IMR-90 (cell line): ENCODE results near the gene NUTM1. TPM values are rescaled to one million over a fixed set of nuclear protein-coding genes. Genes with fewer than 3 reads are reported as not detected.

Experiments used
- ATAC-seq: fragments of 200-7000 bp; cut with Tn5 transposase; 2 replicates; pipeline ENCODE4 v1.9.1; 2020; ENCODE audit warnings: low read depth, mild to moderate bottlenecking, moderate library complexity
- BruUV-seq: library from RNA; stranded (reverse); fragments of 400-500 nt; replicated peaks from 2 replicates; lab custom pipeline; 2021; lab: Mats Ljungman, UMichigan
- CTCF ChIA-PET: fragments of 300-600 bp; formaldehyde crosslinking; extraction: SDS; loops from one replicate; lab custom pipeline; 2021; ENCODE audit warnings: antibody characterized with exemption; lab: Yijun Ruan, JAX
- POLR2A ChIA-PET: fragments of 300-600 bp; sonication (Branson Sonifier 250); formaldehyde crosslinking; loops from one replicate; lab custom pipeline; 2022; ENCODE audit warnings: antibody characterized with exemption; ENCODE audit not compliant: unreplicated experiment; lab: Charles Lee
- DNase-seq: peaks from one replicate; pipeline ENCODE4 v3.0.0; 2013
- H2AFZ ChIP-seq: replicated peaks from 2 replicates; pipeline ENCODE3; 2013; ENCODE audit warnings: low read length, mild to moderate bottlenecking; ENCODE audit not compliant: poor library complexity
- H2AK5ac ChIP-seq: 2 replicates; pipeline ENCODE4 v1.6.1; 2013; ENCODE audit warnings: low read depth, low read length, inconsistent platforms
- H2AK9ac ChIP-seq: replicated peaks from 2 replicates; pipeline ENCODE3; 2013; ENCODE audit warnings: mild to moderate bottlenecking, low read depth, low read length, moderate library complexity; ENCODE audit not compliant: poor library complexity
- H2BK120ac ChIP-seq: 2 replicates; pipeline ENCODE4 v1.6.1; 2013; ENCODE audit warnings: low read depth, low read length, inconsistent platforms
- H2BK15ac ChIP-seq: 3 replicates; pipeline ENCODE4 v1.6.1; 2013; ENCODE audit warnings: low read depth, low read length, inconsistent platforms
- H2BK20ac ChIP-seq: 2 replicates; pipeline ENCODE4 v1.6.1; 2013; ENCODE audit warnings: low read depth, mild to moderate bottlenecking, inconsistent platforms, low read length, moderate library complexity
- H2BK5ac ChIP-seq: 2 replicates; pipeline ENCODE4 v1.6.1; 2013; ENCODE audit warnings: mild to moderate bottlenecking, low read depth, low read length, inconsistent platforms; ENCODE audit not compliant: poor library complexity, severe bottlenecking
- H3K14ac ChIP-seq: replicated peaks from 2 replicates; pipeline ENCODE4 v1.6.1; 2013; ENCODE audit warnings: low read depth, low read length, inconsistent platforms
- H3K18ac ChIP-seq: 2 replicates; pipeline ENCODE4 v1.6.1; 2013; ENCODE audit warnings: low read depth, low read length, control low read depth
- H3K23ac ChIP-seq: 2 replicates; pipeline ENCODE4 v1.6.1; 2013; ENCODE audit warnings: low read depth, low read length, inconsistent platforms
- H3K27ac ChIP-seq: 2 replicates; pipeline ENCODE4 v1.5.1; 2013; ENCODE audit warnings: mild to moderate bottlenecking, control low read depth, low read length; ENCODE audit not compliant: insufficient read depth
- H3K27me3 ChIP-seq: 2 replicates; pipeline ENCODE4 v1.6.1; 2013; ENCODE audit warnings: low read length; ENCODE audit not compliant: control insufficient read depth, insufficient read depth
- H3K36me3 ChIP-seq: 2 replicates; pipeline ENCODE4 v1.6.1; 2013; ENCODE audit warnings: low read length, mixed read lengths; ENCODE audit not compliant: control insufficient read depth, insufficient read depth
- H3K4ac ChIP-seq: 2 replicates; pipeline ENCODE4 v1.6.1; 2013; ENCODE audit warnings: low read depth, low read length, inconsistent platforms
- H3K4me1 ChIP-seq: 2 replicates; pipeline ENCODE4 v1.6.1; 2013; ENCODE audit warnings: low read length, mixed read lengths; ENCODE audit not compliant: control insufficient read depth, insufficient read depth
- H3K4me2 ChIP-seq: 2 replicates; pipeline ENCODE4 v1.6.1; 2013; ENCODE audit warnings: low read depth, mild to moderate bottlenecking, control low read depth, low read length, moderate library complexity
- H3K4me3 ChIP-seq: 2 replicates; pipeline ENCODE4 v1.5.1; 2013; ENCODE audit warnings: low read depth, mild to moderate bottlenecking, control low read depth, low read length, moderate library complexity; ENCODE audit not compliant: insufficient read depth
- H3K56ac ChIP-seq: 2 replicates; pipeline ENCODE4 v1.6.1; 2013; ENCODE audit warnings: low read length, inconsistent platforms; ENCODE audit not compliant: insufficient read depth; ENCODE audit errors: extremely low read depth
- H3K79me1 ChIP-seq, 2 experiments: 2 replicates each; pipeline ENCODE4 v1.6.1; 2013; ENCODE audit warnings: low read length in 2 of 2, inconsistent platforms in 1 of 2, low read depth in 1 of 2
- H3K9ac ChIP-seq: 2 replicates; pipeline ENCODE4 v1.6.1; 2013; ENCODE audit warnings: low read depth, low read length, control low read depth
- H3K9me1 ChIP-seq: 2 replicates; pipeline ENCODE4 v1.6.1; 2013; ENCODE audit warnings: low read length, inconsistent platforms; ENCODE audit not compliant: insufficient read depth
- H3K9me3 ChIP-seq: 2 replicates; pipeline ENCODE4 v1.6.1; 2013; ENCODE audit warnings: low read length; ENCODE audit not compliant: control insufficient read depth, insufficient read depth
- H4K20me1 ChIP-seq: 2 replicates; pipeline ENCODE4 v1.6.1; 2013; ENCODE audit warnings: low read length, inconsistent platforms; ENCODE audit not compliant: insufficient read depth
- H4K5ac ChIP-seq: 2 replicates; pipeline ENCODE4 v1.6.1; 2013; ENCODE audit warnings: mild to moderate bottlenecking, low read depth, low read length, control low read depth
- H4K8ac ChIP-seq, 2 experiments: 2 replicates each; pipeline ENCODE4 v1.6.1; 2013; ENCODE audit warnings: low read depth in 2 of 2, low read length in 2 of 2, control low read depth in 1 of 2, inconsistent platforms in 1 of 2
- H4K91ac ChIP-seq: 2 replicates; pipeline ENCODE4 v1.6.1; 2013; ENCODE audit warnings: low read depth, low read length, inconsistent platforms; ENCODE audit not compliant: insufficient read depth
- CHD1 ChIP-seq: IDR thresholded peaks from 2 replicates; pipeline ENCODE4 v1.6.1; 2012; ENCODE audit warnings: low read depth, low read length, improper control_type of control experiment
- ELK1 ChIP-seq: fragments of 150-350 bp; IDR thresholded peaks from 2 replicates; pipeline ENCODE4 v1.6.1; 2016; ENCODE audit warnings: low read depth, mild to moderate bottlenecking, low read length, moderate library complexity, borderline replicate concordance
- RCOR1 ChIP-seq: IDR thresholded peaks from 2 replicates; pipeline ENCODE4 v1.6.1; 2012; ENCODE audit warnings: mild to moderate bottlenecking, low read length, improper control_type of control experiment; ENCODE audit not compliant: insufficient replicate concordance
- RFX5 ChIP-seq: IDR thresholded peaks from 2 replicates; pipeline ENCODE4 v1.8.0; 2012; ENCODE audit warnings: low read depth, mild to moderate bottlenecking, low read length, moderate library complexity
- SMC3 ChIP-seq: fragments of 150-350 bp; IDR thresholded peaks from 2 replicates; pipeline ENCODE4 v1.6.1; 2016; ENCODE audit warnings: low read depth, mild to moderate bottlenecking, antibody characterized with exemption, low read length, moderate library complexity
- USF2 ChIP-seq: fragments of 150-350 bp; IDR thresholded peaks from 2 replicates; pipeline ENCODE4 v1.6.1; 2017; ENCODE audit warnings: mild to moderate bottlenecking, antibody characterized with exemption, low read length, low read depth
- WGBS, 2 experiments: methylation state at CpG; one replicate each; pipeline versions ENCODE4 v1.1.5 to v1.1.7; 2013; ENCODE audit warnings: missing lambda C conversion rate in 2 of 2; ENCODE audit not compliant: insufficient read length in 1 of 2; ENCODE audit errors: extremely low coverage in 2 of 2; 5-methylcytosine and 5-hydroxymethylcytosine counted together
- dilution Hi-C: fragments of 300-500 bp; cut with HindIII; formaldehyde crosslinking; loops from one replicate; pipeline ENCODE4 v1.14.3; 2018; ENCODE audit warnings: low sequenced_read_pairs; ENCODE audit not compliant: unreplicated experiment
- in situ Hi-C: fragments of 300-500 bp; cut with MboI; formaldehyde crosslinking; loops from 3 replicates; pipeline ENCODE4 v1.14.3; 2019; ENCODE audit warnings: low sequenced_read_pairs, inconsistent platforms, mixed read lengths
- intact Hi-C: fragments of 100-400 bp; cut with micrococcal nuclease; formaldehyde crosslinking; loops from 2 replicates; pipeline ENCODE4 v1.10.0; 2022
- polyA plus RNA-seq, 3 experiments: library from polyadenylated mRNA; depleted of rRNA; stranded (reverse); fragments of >200 nt; gene quantifications; 2 replicates each; pipeline ENCODE4 v1.2.3, GENCODE V29; 2012; ENCODE audit warnings: low replicate concordance in 1 of 3
- total RNA-seq: library from RNA; depleted of rRNA; stranded (reverse); fragments of >200 nt; gene quantifications from 2 replicates; pipeline ENCODE4 v1.2.3, GENCODE V29; 2012

Gene NUTM1
- total and polyA plus RNA-seq, 2 of the 4 experiments (the other 2 are of a cell fraction), result not detected

- TF ChIP-seq RCOR1, result no peak
Observed at GRCh38 chr15:34335176-34336032, 7.7 kb upstream of the NUTM1 start (continued).

- no peak for TF ChIP-seq USF2
- no peak for TF ChIP-seq ELK1
- TF ChIP-seq CHD1, result no peak
- no peak for TF ChIP-seq SMC3
- no peak for TF ChIP-seq RFX5
Observed at GRCh38 chr15:34336231-34336990, 6.7 kb upstream of the NUTM1 start.

More at GRCh38 chr15:34336231-34336990, 6.7 kb upstream of the NUTM1 start:
- POLR2A ChIA-PET, result interaction anchor here (0.6 kb wide), 1 partner anchor 9 kb away, joined by 3 read pairs; no protein-coding TSS in a partner anchor
- Histone ChIP-seq H3K23ac (peak overlapping the region; percentile 1; the same call in 1 of the 2 replicates), H2AK9ac (no peak overlapping the region), H3K9me1 (no peaks in the 10 kb centered on the region), H3K27me3 (no peaks in the 10 kb centered on the region), H2BK15ac (no peak overlapping the region), H4K5ac (peak overlapping the region; percentile 25; the same call in 1 of the 2 replicates), H3K79me1 (peaks cover 6 to 24% of the 10 kb centered on the region in 2 experiments), H2AFZ (peak overlapping the region; percentile 97), H3K9me3 (no peaks in the 10 kb centered on the region), H4K8ac (no peak overlapping the region), H4K20me1 (no peaks in the 10 kb centered on the region), H3K36me3 (peaks cover 3% of the 10 kb centered on the region), H2BK5ac (no peak overlapping the region), H3K27ac (no peak overlapping the region), H3K4me3 (no peak overlapping the region; the same call in 1 of the 2 replicates), H4K91ac (no peak overlapping the region), H3K9ac (peak overlapping the region; percentile 65; the same call in 1 of the 2 replicates), H3K4me2 (peak overlapping the region; percentile 98), H3K4ac (no peak overlapping the region), H3K4me1 (peaks cover 7% of the 10 kb centered on the region), H3K56ac (no peak overlapping the region), H2BK120ac (no peak overlapping the region), H3K18ac (no peak overlapping the region), H3K14ac (no peak overlapping the region), H2BK20ac (no peak overlapping the region), H2AK5ac (no peak overlapping the region)
- no peak for DNase-seq
- CTCF ChIA-PET, result interaction anchor here (1.0 kb wide), 1 partner anchor 22 kb away, joined by 3 read pairs; no protein-coding TSS in a partner anchor
- BruUV-seq, result no TSS peak
- dilution Hi-C loops (no loop called here), in situ Hi-C loops (no loop called here), intact Hi-C loops (no loop called here)
- 100% methylated on average over 4 of the region's 16 CpGs; no CpG with 5 or more reads in 1 of the 2 experiments for WGBS, 2 experiments
- no peak for ATAC-seq
